ENCODE data around the gene ARL13B. TPM values are rescaled to one million over a fixed set of nuclear protein-coding genes. Genes with fewer than 3 reads are reported as not detected.

ARL13B gene
- total RNA-seq, 4 donors from 2014 or later: 1.2 to 2.7 (median 1.4) TPM

GRCh38 chr3:94065819-94066480 is 86.0 kb downstream of the ARL13B start:
- no peak for DNase-seq
- intact Hi-C loops (cut with DNase I; ENCODE audit: low total_unique reads) (no loop called here), in situ Hi-C loops (cut with MboI; ENCODE audit: low sequenced_read_pairs in 4 of 4) (loop anchor here in 2 of 4 donors (10.0 kb wide), 1 partner anchor 61 kb away; no protein-coding TSS in a partner anchor)
- TF ChIP-seq CTCF (IDR thresholded peaks at IDR 0.05 in 4 of 5, conservative IDR thresholded peaks at IDR 0.05 in 1 of 5) (no peak), POLR2A (IDR thresholded peaks at IDR 0.05) (no peak)
- Histone ChIP-seq H3K36me3 (no peaks in the 10 kb centered on the region), H3K4me3 (no peak overlapping the region), H3K27ac (no peak overlapping the region), H3K27me3 (no peaks in the 10 kb centered on the region), H3K9me3 (no peaks in the 10 kb centered on the region), H3K4me1 (peaks cover 8 to 11% of the 10 kb centered on the region in 2 donors)
- no peak for ATAC-seq

- DNase-seq: no peak
- H3K27me3 ChIP-seq: no peaks in the 10 kb centered on the region
- peaks cover 8 to 11% of the 10 kb centered on the region in 2 donors for H3K4me1 ChIP-seq
- no peak overlapping the region for H3K4me3 ChIP-seq
- no peak for ATAC-seq
- intact Hi-C loops (cut with DNase I; ENCODE audit: low total_unique reads): no loop called here
- no peak overlapping the region for H3K27ac ChIP-seq
- H3K36me3 ChIP-seq: no peaks in the 10 kb centered on the region
- H3K9me3 ChIP-seq: no peaks in the 10 kb centered on the region
- in situ Hi-C loops (cut with MboI; ENCODE audit: low sequenced_read_pairs in 4 of 4): loop anchor here in 2 of 4 donors (10.0 kb wide), 1 partner anchor 62 kb away; no protein-coding TSS in a partner anchor
- no peak for TF ChIP-seq POLR2A (IDR thresholded peaks at IDR 0.05)
- no peak for TF ChIP-seq CTCF (IDR thresholded peaks at IDR 0.05 in 4 of 5, conservative IDR thresholded peaks at IDR 0.05 in 1 of 5)
These were observed 86.8 kb downstream of the ARL13B start for GRCh38 chr3:94066506-94067500.

- H3K4me1 ChIP-seq: peaks cover 0 to 1% of the 10 kb centered on the region in 2 donors
- no peaks in the 10 kb centered on the region for H3K27me3 ChIP-seq
- H3K27ac ChIP-seq: no peak overlapping the region
- H3K9me3 ChIP-seq: no peaks in the 10 kb centered on the region
- no peak for DNase-seq
- no peaks in the 10 kb centered on the region for H3K36me3 ChIP-seq
- in situ Hi-C loops (cut with MboI; ENCODE audit: low sequenced_read_pairs in 4 of 4) (loop anchor here in 2 of 4 donors (10.0 kb wide), 1 partner anchor 65 kb away; no protein-coding TSS in a partner anchor), intact Hi-C loops (cut with DNase I; ENCODE audit: low total_unique reads) (loop anchor here (1.0 kb wide), 1 partner anchor 65 kb away; no protein-coding TSS in a partner anchor)
- TF ChIP-seq CTCF (IDR thresholded peaks at IDR 0.05 in 4 of 5, conservative IDR thresholded peaks at IDR 0.05 in 1 of 5) (peak in 3 of 5 experiments; percentile 38 to 62 (median 55)), POLR2A (IDR thresholded peaks at IDR 0.05) (no peak)
- H3K4me3 ChIP-seq: no peak overlapping the region
- ATAC-seq: no peak
These were observed 89.3 kb downstream of the ARL13B start for GRCh38 chr3:94069194-94069813.

GRCh38 chr3:94070341-94070911 is 90.5 kb downstream of the ARL13B start:
- DNase-seq (no peak), ATAC-seq (no peak)
- H3K4me1 ChIP-seq: no peaks in the 10 kb centered on the region
- in situ Hi-C loops (cut with MboI; ENCODE audit: low sequenced_read_pairs in 4 of 4): loop anchor here in 1 of 4 donors (10.0 kb wide), 1 partner anchor 56 kb away; no protein-coding TSS in a partner anchor
- no peak overlapping the region for H3K27ac ChIP-seq
- H3K36me3 ChIP-seq: no peaks in the 10 kb centered on the region
- no peak for TF ChIP-seq POLR2A (IDR thresholded peaks at IDR 0.05)
- TF ChIP-seq CTCF (IDR thresholded peaks at IDR 0.05 in 4 of 5, conservative IDR thresholded peaks at IDR 0.05 in 1 of 5): no peak
- H3K9me3 ChIP-seq: no peaks in the 10 kb centered on the region
- H3K27me3 ChIP-seq: no peaks in the 10 kb centered on the region
- H3K4me3 ChIP-seq: no peak overlapping the region
- intact Hi-C loops (cut with DNase I; ENCODE audit: low total_unique reads): loop anchor here (10.0 kb wide), 1 partner anchor 166 kb away; no protein-coding TSS in a partner anchor

Measured in gastrocnemius medialis (tissue), 4 donors.